Activated CD4-positive, CD25-positive, alpha-beta regulatory T cell treated with anti-CD3 and anti-CD28 coated beads, Interleukin-2, amount 50 U/mL, for 24 hours (primary cell): ENCODE data around the gene ZCCHC12.

Experiments
- ATAC-seq, 2 donors: fragments of 150-1000 bp; cut with Tn5 transposase; one replicate each; pipeline ENCODE4 v1.10.0; 2021; ENCODE audit warnings: mild to moderate bottlenecking in 1 of 2, moderate library complexity in 1 of 2

The ZCCHC12 gene

GRCh38 chrX:118872102-118872566 lies 48.5 kb downstream of the ZCCHC12 start:
- no peak for ATAC-seq
